Sigmoid colon (tissue), 3 donors: ENCODE measurements around the gene VAMP1.

Source experiments
- CTCF ChIP-seq, 4 experiments: fragments of 450-650 bp in 3 of 4; fragments of 200-600 bp in 1 of 4; IDR thresholded peaks; one replicate each; pipeline ENCODE4 v1.5.1; 2016 to 2019; ENCODE audit warnings: antibody characterized with exemption in 4 of 4, mild to moderate bottlenecking in 3 of 4, moderate library complexity in 2 of 4
- POLR2A ChIP-seq, 2 donors: fragments of 450-650 bp; IDR thresholded peaks; one replicate each; pipeline ENCODE4 v1.6.1; 2016; ENCODE audit warnings: antibody characterized with exemption in 2 of 2, mild to moderate bottlenecking in 2 of 2, moderate library complexity in 2 of 2

- no peak for TF ChIP-seq CTCF (IDR thresholded peaks at IDR 0.05)
- TF ChIP-seq POLR2A (IDR thresholded peaks at IDR 0.05) = no peak
Measured at GRCh38 chr12:6471989-6472360, 1.5 kb upstream of the VAMP1 start.
